Neuronal stem cell (in vitro differentiated cells): Measurements from ENCODE around the gene CBX4.

Source experiments
- DNase-seq: peaks from one replicate; pipeline ENCODE4 v3.0.0-alpha.2; 2013; ENCODE audit warnings: low spot score
- H2AFZ ChIP-seq: one replicate; pipeline ENCODE4 v1.6.1; 2013; ENCODE audit warnings: mild to moderate bottlenecking, low read length, inconsistent platforms
- H2AK5ac ChIP-seq: 2 replicates; pipeline ENCODE4 v1.6.1; 2013; ENCODE audit warnings: low read depth, mild to moderate bottlenecking, inconsistent platforms, low read length, moderate library complexity, mixed read lengths
- H2BK120ac ChIP-seq: 2 replicates; pipeline ENCODE4 v1.6.1; 2013; ENCODE audit warnings: low read depth, mild to moderate bottlenecking, inconsistent platforms, low read length, moderate library complexity, mixed read lengths
- H2BK12ac ChIP-seq: one replicate; pipeline ENCODE4 v1.6.1; 2013; ENCODE audit warnings: low read length, inconsistent platforms
- H2BK15ac ChIP-seq: 2 replicates; pipeline ENCODE4 v1.6.1; 2013; ENCODE audit warnings: mild to moderate bottlenecking, low read length, inconsistent platforms, mixed read lengths
- H2BK5ac ChIP-seq: one replicate; pipeline ENCODE4 v1.6.1; 2013; ENCODE audit warnings: inconsistent platforms, mild to moderate bottlenecking, low read length, moderate library complexity
- H3K14ac ChIP-seq: one replicate; pipeline ENCODE4 v1.6.1; 2013; ENCODE audit warnings: low read length, inconsistent platforms
- H3K18ac ChIP-seq: 2 replicates; pipeline ENCODE4 v1.6.1; 2013; ENCODE audit warnings: low read length, inconsistent platforms
- H3K23ac ChIP-seq: 2 replicates; pipeline ENCODE4 v1.6.1; 2013; ENCODE audit warnings: low read depth, mild to moderate bottlenecking, mixed read lengths, low read length, inconsistent platforms; ENCODE audit not compliant: poor library complexity
- H3K27ac ChIP-seq: replicated peaks from 3 replicates; pipeline ENCODE4 v1.5.1; 2013; ENCODE audit warnings: low read length, inconsistent platforms
- H3K27me3 ChIP-seq, 3 experiments: 2 replicates each; pipeline ENCODE4 v1.6.1; 2013; ENCODE audit warnings: low read length in 3 of 3, mild to moderate bottlenecking in 2 of 3, inconsistent platforms in 1 of 3, low read depth in 1 of 3, mixed read lengths in 1 of 3, moderate library complexity in 1 of 3; ENCODE audit not compliant: control insufficient read depth in 3 of 3, insufficient read depth in 3 of 3
- H3K36me3 ChIP-seq, 2 donors: replicated peaks in 1 of 2; 2 replicates each; pipeline ENCODE4 v1.6.1; 2013; ENCODE audit warnings: low read length in 2 of 2; ENCODE audit not compliant: control insufficient read depth in 2 of 2, insufficient read depth in 2 of 2
- H3K4ac ChIP-seq: 2 replicates; pipeline ENCODE4 v1.6.1; 2013; ENCODE audit warnings: inconsistent platforms, mild to moderate bottlenecking, low read length, moderate library complexity
- H3K4me1 ChIP-seq, 2 donors: 1 replicate in 1 of 2; 2 replicates in 1 of 2; pipeline ENCODE4 v1.6.1; 2013; ENCODE audit warnings: low read length in 2 of 2, low read depth in 1 of 2; ENCODE audit not compliant: control insufficient read depth in 2 of 2, insufficient read depth in 1 of 2
- H3K4me2 ChIP-seq: one replicate; pipeline ENCODE4 v1.6.1; 2013; ENCODE audit warnings: mild to moderate bottlenecking, low read length, inconsistent platforms; ENCODE audit not compliant: insufficient read depth, poor library complexity, severe bottlenecking
- H3K4me3 ChIP-seq, 2 donors: 2 replicates each; pipeline ENCODE4 v1.5.1; 2013; ENCODE audit warnings: low read length in 2 of 2, mild to moderate bottlenecking in 2 of 2, inconsistent platforms in 1 of 2, moderate library complexity in 1 of 2
- H3K79me1 ChIP-seq: one replicate; pipeline ENCODE4 v1.6.1; 2013; ENCODE audit warnings: low read depth, mild to moderate bottlenecking, inconsistent platforms, low read length, moderate library complexity
- H3K9ac ChIP-seq: one replicate; pipeline ENCODE4 v1.6.1; 2013; ENCODE audit warnings: mild to moderate bottlenecking, low read depth, low read length, inconsistent platforms; ENCODE audit not compliant: poor library complexity
- H3K9me3 ChIP-seq, 2 donors: replicated peaks in 1 of 2; 2 replicates each; pipeline versions ENCODE3 to v1.6.1; 2013; ENCODE audit warnings: low read length in 2 of 2, mild to moderate bottlenecking in 2 of 2, inconsistent platforms in 1 of 2, low read depth in 1 of 2, mixed read lengths in 1 of 2, moderate library complexity in 1 of 2; ENCODE audit not compliant: control insufficient read depth in 2 of 2, insufficient read depth in 1 of 2
- H4K8ac ChIP-seq: one replicate; pipeline ENCODE4 v1.6.1; 2013; ENCODE audit warnings: low read depth, mild to moderate bottlenecking, inconsistent platforms, low read length, moderate library complexity
- H4K91ac ChIP-seq: one replicate; pipeline ENCODE4 v1.6.1; 2013; ENCODE audit warnings: low read length, low read depth, mild to moderate bottlenecking, inconsistent platforms; ENCODE audit not compliant: poor library complexity
- WGBS, 2 donors: extraction: QIAGEN DNeasy Blood & Tissue Kit; methylation state at CpG; one replicate each; pipeline ENCODE4 v1.1.7; 2013; ENCODE audit warnings: missing lambda C conversion rate in 2 of 2, mixed read lengths in 1 of 2; ENCODE audit not compliant: insufficient read length in 2 of 2, insufficient replicate concordance in 1 of 2; ENCODE audit errors: extremely low coverage in 2 of 2; 5-methylcytosine and 5-hydroxymethylcytosine counted together

Gene CBX4

DNA sequence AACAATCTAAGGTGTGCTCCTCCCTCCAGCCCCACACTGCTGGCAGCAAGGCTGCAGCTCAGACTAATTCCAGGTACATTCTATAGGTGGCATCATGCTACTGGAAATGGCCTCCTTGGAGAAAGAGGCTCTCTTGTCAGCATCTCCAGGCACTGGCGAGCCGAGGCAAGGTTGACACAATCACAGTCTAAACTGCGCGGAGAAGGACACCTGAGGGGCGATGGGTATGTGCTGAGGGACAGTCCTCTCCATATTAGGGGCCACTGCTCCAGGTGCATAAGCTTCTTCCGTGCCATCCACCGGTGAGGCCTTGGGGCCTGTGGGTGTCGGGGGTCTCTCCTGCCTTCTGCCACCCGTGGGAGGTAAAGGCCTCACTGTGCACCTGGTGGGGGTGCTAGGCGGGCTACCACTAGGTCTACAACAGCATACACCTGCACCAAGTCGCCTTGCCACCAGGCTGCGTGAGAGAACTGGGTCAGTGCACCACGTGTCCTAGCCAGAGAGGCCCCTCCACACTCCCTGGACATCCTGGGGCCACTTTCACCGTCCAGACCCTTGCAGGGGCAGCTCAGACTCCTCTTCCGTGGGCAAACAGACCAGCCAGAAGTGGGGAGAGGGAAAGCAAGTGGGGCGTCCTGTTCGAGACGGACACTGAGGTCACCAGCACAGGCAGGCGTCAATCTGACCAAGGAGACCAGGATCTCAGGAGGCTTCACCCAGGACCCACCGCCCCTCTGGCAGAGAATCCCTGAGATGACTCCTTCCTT, 30.3 kb downstream of the CBX4 start:
- H2BK15ac ChIP-seq = peak overlapping the region; percentile 100
- H3K23ac ChIP-seq = peak overlapping the region; percentile 82
- no peak overlapping the region for H2BK5ac ChIP-seq
- no peak overlapping the region for H3K27ac ChIP-seq
- H3K9me3 ChIP-seq = peaks cover 0 to 4% of the 10 kb centered on the region in 2 donors
- no peak overlapping the region for H3K4ac ChIP-seq
- H4K91ac ChIP-seq = no peak overlapping the region
- H3K4me1 ChIP-seq = peaks cover 26 to 56% of the 10 kb centered on the region in 2 donors
- DNase-seq = no peak
- H3K36me3 ChIP-seq = no peaks in the 10 kb centered on the region
- WGBS, 2 donors = no CpG with 5 or more reads among the region's 20 CpGs
- H3K79me1 ChIP-seq = no peaks in the 10 kb centered on the region
- no peak overlapping the region for H3K4me2 ChIP-seq
- no peak overlapping the region for H4K8ac ChIP-seq
- no peak overlapping the region for H3K4me3 ChIP-seq
- H2BK120ac ChIP-seq = peak overlapping the region; percentile 47
- peak overlapping the region; percentile 4 for H2BK12ac ChIP-seq
- H2AFZ ChIP-seq = no peak overlapping the region
- H3K27me3 ChIP-seq = peaks cover 48 to 89% (median 62%) of the 10 kb centered on the region in 3 experiments
- peak overlapping the region; percentile 97 for H3K18ac ChIP-seq
- H2AK5ac ChIP-seq = peak overlapping the region; percentile 99
- peak overlapping the region; percentile 47 for H3K14ac ChIP-seq
- peak overlapping the region; percentile 83 for H3K9ac ChIP-seq

DNA sequence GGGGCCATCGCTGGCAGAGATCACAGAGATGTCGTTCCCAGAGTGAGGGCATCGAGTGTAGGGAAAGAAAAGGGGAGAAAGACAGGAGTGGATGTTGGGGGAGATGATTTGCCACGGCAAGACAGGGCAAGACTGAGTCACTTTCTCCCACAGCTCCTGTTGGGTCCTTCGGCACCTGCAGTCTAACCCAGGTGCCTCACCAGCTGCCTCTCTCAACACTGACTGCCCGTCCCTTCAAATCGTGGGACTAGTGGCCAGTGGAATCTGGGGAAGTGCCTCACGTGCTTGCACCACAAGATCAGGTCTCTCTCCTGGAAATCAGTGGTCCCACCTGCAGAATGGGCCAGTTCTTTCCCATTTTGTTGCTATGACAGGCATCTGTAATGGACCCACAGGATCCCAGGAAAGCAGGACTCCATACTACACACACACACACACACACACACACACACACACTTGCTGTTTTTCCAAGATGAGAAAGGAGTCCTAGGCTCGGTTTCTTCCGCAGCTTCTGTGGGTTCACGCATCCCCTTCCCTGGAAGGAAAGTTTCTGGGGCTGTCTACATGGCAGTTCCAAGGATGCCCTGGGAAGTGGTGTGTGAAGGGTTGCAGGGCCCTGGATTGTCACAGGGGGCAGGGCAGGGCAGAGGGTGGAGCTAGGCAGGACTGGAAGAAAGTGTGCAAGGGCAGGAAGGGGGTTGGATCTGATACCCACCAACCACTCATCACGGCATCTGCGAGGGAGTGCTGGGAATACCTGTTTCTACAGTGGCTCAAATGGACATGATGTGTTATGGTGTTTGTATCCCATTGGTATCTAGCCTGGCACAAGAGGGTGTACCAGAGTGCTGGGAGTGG, 32.1 kb downstream of the CBX4 start:
- Histone ChIP-seq H3K4me2 (no peak overlapping the region), H4K8ac (no peak overlapping the region), H4K91ac (no peak overlapping the region), H2BK120ac (no peak overlapping the region), H3K27ac (no peak overlapping the region), H3K79me1 (no peaks in the 10 kb centered on the region), H3K36me3 (no peaks in the 10 kb centered on the region), H3K4me1 (peaks cover 26 to 52% of the 10 kb centered on the region in 2 donors), H3K9ac (no peak overlapping the region), H2AK5ac (peak overlapping the region; percentile 3), H3K14ac (no peak overlapping the region), H2BK15ac (peak overlapping the region; percentile 69), H2BK5ac (no peak overlapping the region), H3K27me3 (peaks cover 56 to 96% (median 72%) of the 10 kb centered on the region in 3 experiments), H3K4ac (no peak overlapping the region), H3K9me3 (peaks cover 0 to 9% of the 10 kb centered on the region in 2 donors), H3K18ac (no peak overlapping the region), H2BK12ac (no peak overlapping the region), H2AFZ (no peak overlapping the region), H3K23ac (peak overlapping the region; percentile 20), H3K4me3 (no peak overlapping the region)
- DNase-seq = no peak
- no CpG with 5 or more reads among the region's 13 CpGs for whole genome bisulfite sequencing, 2 donors

DNA sequence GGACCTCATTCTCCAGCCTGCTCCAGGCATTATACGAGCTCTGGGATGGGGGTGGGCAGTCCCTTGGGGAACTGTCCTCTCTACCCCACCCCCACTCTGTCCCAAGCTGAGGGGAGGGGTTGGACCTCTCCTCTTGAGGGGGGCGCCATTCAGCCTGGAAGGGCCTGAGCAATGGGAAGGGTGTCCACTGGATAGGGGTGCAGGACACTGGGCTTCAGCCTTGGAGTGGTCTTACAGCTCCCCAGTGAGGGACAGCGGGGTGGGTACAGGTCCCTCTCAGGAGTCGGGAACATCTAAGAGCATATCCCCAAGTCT, 32.8 kb downstream of the CBX4 start:
- H3K4me2 ChIP-seq = no peak overlapping the region
- no peak overlapping the region for H2AK5ac ChIP-seq
- peaks cover 56 to 96% (median 73%) of the 10 kb centered on the region in 3 experiments for H3K27me3 ChIP-seq
- H2BK120ac ChIP-seq = no peak overlapping the region
- H3K4me3 ChIP-seq = no peak overlapping the region
- no peak overlapping the region for H3K27ac ChIP-seq
- H4K91ac ChIP-seq = no peak overlapping the region
- no peak overlapping the region for H3K14ac ChIP-seq
- H3K4me1 ChIP-seq = peaks cover 19 to 51% of the 10 kb centered on the region in 2 donors
- H3K9ac ChIP-seq = no peak overlapping the region
- peaks cover 0 to 9% of the 10 kb centered on the region in 2 donors for H3K9me3 ChIP-seq
- H2BK15ac ChIP-seq = peak overlapping the region; percentile 69
- no peaks in the 10 kb centered on the region for H3K36me3 ChIP-seq
- DNase-seq = no peak
- H2AFZ ChIP-seq = no peak overlapping the region
- H2BK12ac ChIP-seq = no peak overlapping the region
- H3K18ac ChIP-seq = no peak overlapping the region
- H4K8ac ChIP-seq = no peak overlapping the region
- peak overlapping the region; percentile 20 for H3K23ac ChIP-seq
- no peaks in the 10 kb centered on the region for H3K79me1 ChIP-seq
- WGBS, 2 donors = no CpG with 5 or more reads among the region's 4 CpGs
- no peak overlapping the region for H2BK5ac ChIP-seq
- H3K4ac ChIP-seq = no peak overlapping the region
